ENCODE measurements around the gene ACOXL.

ACOXL gene

DNA sequence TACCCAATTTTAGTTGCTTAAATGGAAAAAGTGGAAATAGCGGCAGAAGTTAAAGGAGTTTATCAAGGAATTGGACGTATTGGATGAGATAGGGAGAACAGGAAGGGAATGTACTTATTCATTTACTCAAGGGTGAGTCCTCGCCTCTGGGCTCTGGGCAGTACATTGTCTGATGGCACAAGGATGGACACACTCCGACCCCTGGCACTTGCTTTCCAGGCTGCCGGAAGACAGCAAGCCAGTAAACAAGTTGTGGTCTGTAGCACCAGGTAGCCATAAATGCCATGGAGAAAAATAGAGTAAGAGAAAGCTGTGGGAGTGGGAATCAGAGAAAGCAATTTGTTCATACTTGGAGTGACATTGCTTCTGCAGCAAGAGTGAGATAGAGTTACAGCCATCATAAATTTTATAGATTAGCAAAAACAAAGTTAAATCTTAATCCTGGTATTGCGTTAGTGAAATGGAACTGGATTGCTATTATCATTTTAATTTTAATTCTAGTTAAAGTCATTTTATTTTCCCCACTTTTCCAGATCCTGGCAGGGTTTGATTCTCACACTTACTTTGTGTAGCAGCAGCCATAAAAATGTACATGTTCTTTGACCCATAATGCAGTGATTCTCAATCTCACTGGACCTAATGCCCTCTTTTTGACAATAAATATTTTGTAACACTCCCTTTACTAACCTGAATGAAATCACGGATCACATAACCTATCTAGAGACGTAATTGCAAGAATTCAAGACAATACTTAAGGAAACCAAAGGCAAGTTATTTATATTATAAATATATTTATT is 252.5 kb downstream of the ACOXL start:
- no peak for DNase-seq

DNA sequence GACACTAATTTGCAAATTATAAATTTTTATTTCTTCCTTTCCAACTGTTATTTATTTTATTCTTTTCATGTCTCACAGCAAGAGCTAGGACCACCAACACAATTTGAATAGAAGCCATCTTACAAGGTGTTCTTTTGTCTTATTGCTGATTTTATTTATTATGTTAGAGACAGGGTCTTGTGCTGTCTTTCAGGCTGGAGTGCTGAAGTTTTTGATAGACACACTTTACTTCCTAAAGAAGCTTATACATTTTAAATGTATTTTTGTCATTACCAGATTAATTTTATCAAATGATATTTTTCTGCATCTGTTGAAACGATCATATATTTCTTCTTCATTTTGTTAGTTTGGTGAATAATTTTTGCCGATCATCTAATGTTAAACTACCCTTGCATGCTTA is 258.1 kb downstream of the ACOXL start:
- DNase-seq: no peak

DNA sequence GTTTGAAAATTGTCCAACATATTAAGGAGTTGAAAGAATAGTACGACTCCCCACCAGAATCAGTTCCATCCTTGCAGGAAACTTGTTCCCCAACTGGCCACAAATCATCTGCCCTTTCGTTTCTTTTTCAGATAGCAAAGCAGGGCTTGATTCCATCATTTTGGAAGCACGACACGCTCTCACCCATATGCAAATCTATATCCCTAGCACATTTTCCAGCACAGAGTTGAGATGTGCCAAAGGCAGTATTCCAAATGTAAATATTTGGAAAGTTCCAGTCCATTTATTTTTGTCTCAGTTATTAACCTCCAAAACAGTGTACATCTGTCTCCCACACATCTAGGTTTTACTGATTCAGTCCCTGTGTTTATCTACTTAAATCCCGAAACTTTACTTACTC is 259.5 kb downstream of the ACOXL start:
- no peak for DNase-seq

DNA sequence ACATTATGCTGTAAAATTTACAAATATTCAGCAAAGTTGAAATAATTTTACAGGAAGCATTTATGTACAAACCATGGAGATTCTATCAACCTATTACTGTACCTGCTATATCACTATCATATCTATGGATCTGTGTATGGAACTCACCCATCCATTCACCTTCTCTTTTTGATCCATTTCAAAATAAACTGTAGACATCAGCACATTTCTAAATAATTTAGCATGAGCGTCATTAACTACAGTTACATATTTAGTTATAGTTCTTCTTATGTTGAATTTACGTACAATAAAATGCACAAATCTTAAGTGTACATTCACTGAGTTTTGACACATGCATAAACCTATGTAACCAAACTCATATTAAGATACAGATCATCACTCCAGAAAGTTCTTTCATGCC is 260.5 kb downstream of the ACOXL start:
- DNase-seq: no peak

DNA sequence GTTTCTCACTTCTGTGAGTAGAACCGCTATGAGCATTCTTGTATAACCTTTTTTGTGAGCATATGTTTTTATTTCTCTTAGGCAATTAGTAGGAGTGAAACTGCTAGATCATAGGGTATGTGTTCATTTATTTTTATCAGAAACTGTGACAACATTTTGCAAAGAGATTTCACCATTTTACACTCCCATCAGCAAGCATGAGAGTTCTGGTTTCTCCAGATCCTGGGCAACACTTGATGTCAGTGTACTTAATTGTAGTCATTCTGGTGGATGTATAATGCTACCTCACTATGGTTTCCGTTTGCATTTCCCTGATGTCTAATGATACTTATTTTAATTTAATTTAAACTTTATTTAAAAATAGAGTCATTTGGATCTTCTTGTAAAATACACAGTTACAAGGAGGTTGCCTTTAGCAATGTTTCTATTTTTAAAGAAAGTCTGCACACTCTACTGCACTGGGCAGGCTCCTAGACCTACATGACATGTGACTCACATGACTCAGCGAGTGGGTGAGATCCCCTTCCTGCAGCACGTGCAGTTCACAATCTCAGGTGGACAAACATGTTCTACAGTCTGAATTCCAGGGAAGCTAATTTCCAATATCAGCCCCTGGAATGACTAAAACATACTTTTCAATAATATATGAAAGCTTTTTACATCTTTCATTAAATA is 261.3 kb downstream of the ACOXL start:
- DNase-seq: peak; percentile 56

DNA sequence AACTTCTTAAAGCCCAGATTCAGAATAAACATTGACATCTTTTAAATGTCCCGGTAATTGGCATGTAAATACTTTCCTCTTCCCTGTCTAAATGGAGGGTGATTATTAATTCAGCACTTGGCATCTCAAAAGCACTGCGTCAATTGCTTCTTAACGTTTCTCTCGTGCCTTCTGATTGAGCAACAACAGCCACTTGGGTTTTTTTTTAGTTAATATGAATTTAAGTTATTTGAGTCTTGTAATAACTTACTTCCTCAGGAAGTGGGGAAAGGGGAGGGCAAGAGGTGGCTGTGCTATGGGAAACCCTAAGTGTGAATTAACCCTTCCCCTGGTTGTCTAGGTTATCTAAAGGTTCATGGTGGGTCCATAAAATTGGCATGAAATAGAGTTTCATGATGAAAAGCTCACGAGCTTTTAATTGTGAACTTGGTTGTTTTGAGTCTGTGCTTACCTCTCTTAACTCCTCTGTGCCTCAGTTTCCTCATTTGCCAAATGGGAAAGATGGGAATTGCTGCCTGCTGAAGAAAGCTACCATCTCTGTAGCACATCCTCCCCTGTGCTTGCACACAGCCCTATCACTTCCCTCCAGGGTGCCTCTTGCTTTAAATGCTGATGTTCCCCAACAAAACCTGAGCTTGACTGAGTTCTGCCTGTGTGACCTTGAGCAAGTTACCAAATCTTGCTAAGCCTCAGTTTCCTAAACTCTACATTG is 262.0 kb downstream of the ACOXL start:
- peak; percentile 26 for DNase-seq

DNA sequence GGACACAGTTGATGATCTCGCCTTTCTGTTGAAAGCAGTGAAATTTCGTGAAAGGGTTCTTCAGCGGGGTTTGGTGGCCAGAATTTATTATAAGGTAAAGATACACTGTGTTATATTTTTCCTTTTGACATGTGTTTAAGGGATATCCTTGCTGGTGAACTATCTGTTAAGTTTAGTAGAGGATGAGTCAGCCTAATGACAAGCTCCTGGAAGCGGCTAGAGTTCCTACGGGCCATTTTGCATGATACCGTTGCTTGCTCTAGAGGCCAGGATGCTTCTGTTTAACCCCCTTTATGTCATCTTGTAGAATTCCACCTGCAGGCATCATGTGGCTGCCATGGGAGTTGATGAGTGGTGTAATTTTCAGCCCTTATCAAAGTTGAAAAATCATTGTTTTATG is 263.5 kb downstream of the ACOXL start:
- DNase-seq: no peak

DNA sequence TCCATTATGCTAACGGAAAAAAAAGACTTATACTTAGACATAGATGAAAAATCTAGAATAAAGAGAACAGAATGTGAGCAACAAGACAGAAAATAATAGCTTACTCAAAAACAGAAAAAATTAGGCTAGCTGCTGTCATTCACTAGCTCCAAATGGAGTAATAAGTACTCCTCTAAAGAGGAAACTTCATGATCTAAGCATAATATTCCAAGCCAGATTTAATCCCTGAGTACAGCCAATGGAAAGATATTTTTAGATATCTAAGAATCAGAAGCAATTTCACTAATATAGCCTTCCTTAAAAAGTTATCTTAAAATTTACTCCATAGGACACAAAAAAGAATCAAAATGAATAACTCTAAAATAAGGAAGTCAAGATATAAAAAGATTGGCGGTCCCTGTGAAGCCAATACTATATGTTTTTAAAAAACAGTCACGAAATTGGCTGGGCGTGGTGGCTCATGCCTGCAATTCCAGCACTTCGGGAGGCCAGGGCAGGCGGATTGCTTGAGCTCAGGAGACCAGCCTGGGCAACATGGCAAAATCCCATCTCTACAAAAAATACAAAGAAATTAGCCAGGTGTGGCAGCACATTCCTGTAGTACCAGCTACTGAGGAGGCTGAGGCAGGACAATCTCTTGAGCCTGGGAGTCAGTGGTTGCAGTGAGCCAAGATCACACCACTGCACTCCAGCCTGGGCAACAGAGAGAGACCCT is 265.1 kb downstream of the ACOXL start:
- DNase-seq: no peak

DNA sequence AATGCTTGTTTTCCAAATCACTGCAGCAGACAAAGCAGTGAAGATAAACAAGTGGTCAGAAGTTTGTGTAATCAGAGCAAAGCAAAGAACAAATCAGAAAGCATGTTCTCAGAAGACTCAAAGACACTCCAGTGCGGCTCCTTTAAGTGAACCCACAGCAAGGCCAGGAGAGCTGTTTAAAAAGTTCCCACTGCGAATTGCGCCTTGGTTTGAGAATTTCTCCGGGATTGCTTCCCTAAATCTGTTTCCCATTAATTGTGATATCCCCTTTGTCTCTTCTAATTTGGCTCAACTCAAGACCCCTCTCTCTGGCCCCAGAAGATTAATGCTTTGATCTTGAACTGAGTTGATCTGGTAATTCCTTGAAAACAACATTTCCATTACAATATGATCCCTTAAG is 265.9 kb downstream of the ACOXL start:
- no peak for DNase-seq

DNA sequence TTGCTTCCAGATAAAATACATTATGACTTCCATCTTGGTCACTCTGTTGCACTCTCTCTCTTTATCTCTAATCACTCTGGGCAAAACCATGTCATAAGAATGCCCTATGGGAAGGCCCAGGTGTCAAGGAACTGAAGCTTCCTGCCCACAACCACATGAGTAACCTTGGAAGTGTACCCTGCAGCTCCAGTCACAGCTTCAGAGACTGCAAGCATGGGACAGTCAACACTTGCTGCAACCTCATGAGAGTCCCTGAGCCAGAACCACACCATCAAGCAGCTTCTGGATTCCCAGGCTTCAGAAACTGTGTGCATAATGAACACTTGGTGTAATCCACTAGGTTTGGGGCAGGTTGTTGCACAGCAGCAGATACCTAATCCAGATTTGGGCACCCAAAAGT is 267.3 kb downstream of the ACOXL start:
- DNase-seq: no peak

DNA sequence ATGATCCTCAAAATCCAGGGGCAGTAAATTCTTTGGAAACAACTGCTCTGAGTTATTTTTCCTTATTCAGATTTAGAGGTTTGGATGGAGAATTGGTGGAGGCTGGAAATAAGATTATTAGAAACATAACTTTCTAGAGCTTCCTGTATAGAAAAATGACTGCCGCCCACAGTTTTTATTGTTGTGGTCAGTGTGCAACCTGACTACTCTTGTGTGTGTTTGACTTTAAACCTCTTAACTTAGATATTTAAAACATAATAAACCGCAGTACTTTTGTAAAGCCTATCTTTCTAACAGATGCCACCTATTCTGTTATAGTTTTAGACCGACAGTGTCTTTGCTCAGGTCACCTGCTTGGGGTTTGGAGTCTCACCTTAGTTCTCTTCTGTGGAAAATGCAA is 272.9 kb downstream of the ACOXL start:
- no peak for DNase-seq

DNA sequence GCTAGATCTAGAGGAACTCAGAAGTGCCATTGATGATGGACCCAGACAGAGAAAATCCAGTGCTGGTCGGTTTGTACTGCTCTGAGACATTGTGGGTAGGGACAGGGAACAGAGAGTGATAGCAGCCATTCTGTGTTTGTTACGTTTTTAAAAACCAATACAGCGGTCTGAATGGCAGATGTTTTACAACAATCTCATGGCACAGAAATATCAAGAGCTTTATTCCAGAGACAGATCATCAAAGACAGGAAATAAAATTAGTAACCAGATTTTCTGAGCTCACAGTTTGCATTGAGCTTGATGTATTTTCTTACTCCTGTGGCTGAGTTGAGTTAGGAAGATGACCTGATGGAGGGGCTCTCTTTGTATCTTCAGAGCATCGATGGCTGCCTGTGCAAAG is 273.4 kb downstream of the ACOXL start:
- DNase-seq: no peak

DNA sequence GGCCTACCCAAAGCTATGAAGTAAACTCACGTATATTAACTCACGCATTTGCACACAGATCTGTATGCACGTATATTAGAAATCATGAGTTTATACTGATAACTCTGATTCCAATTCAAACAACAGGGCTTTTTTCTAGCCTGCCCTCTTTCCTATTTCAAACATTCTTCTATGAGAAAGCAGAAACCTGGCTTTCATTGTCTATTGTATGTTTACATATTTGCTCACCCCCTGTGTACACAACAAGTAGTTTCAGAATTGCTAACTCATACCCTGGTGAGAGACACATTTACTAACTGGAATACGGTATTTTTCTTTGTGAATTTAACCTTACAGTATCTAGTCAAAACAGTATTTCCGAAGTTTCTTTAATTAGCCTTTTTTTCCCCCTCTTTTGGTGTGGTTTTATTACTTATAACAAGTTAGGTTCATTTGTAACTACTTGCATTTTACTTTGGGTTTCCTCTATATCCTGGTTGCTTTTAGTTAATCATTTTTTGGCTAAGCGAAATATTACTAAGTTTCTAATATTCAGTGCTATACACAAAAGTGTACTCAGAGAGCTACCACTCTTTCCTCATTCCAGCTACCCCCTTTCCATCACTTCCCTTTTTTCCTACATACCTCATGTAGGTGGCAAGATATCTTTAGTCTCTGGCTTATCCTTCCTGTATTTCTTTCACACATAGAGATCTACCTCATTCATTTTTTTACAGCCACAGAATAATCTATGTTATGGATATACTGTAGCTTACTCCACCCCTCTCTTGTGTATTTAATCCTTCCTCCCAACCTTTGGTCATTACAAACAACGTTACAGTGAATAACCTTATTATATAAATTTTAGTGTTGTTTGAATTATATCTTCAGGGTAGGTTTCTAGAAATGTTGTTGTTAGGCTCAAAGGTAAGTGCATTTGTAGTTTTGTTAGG is 275.6 kb downstream of the ACOXL start:
- DNase-seq: no peak

DNA sequence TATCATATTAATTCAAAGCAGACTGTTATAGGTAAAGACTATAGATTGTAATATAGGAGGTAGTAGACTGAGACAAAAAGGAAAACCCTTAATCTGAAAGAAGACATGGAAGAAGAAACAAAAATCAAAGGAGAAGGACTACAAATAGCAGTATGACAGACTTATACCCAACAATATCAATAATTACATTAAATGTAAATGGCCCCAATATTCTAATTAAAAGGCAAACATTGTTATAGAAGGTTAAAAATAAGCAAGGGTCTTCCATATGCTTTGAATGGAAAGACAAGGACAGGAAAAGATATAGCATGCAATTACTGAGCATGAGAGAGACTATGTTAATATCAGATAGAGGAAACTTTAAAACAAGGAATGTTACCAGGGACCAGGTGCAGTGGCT is 278.8 kb downstream of the ACOXL start:
- no peak for DNase-seq

DNA sequence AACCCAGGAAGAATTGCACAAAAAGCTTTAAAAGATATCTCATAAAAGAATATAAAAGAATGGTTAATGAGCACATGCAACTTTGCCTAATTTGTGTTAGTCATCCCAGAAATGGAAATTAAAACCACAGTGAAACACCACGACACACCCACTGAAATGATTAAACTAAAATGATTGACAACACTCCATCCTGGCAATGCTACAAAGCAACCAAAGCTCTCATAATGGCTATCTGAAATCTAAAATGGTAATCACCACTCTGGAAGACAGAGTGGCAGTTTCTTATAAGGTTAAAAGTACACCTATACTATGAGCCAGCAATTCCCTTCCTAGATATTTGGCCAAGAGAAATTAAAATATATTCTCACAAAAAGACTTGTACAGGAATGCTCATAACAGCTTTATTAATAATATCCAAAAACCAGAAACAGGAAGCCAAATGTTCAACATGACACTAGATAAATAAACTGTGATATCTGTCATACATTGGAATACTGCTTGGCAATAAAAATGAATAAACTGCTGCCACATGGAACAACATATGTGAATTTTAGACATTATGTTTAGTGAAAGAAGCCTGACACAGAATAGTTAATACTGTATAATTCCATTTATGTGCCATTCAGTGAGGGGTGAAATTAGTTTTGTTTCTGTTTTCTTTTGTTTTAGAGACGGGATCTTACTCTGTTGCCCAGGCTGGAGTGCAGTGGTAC is 283.1 kb downstream of the ACOXL start:
- DNase-seq: no peak

DNA sequence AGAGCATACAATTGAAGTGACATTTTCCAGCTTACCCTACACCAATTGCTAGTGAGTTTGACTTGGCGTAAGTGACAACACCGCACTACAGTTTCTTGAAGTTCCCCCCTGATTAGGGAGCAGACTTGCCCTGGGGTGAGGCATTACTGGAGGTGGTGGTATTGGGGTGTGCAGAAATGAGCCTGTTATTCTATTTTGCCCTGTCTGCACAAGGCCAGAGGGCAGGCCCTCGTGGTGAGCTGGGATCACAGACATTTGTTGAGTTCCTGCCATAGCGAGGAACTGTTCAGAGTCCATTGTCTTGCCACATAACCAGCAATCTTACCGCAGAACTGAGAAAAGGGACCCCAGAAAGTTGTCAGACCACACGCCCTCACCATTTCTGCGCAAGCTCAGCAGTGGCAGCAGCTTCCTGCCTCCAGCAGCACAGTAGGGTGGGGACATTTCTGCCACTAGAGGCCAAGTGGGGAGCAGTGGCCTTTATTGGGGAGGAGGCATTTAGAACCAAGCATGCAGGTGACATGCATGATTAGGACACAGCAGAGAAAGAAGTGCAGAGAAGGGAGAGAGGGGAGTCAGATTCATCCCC is 284.8 kb downstream of the ACOXL start:
- no peak for DNase-seq

DNA sequence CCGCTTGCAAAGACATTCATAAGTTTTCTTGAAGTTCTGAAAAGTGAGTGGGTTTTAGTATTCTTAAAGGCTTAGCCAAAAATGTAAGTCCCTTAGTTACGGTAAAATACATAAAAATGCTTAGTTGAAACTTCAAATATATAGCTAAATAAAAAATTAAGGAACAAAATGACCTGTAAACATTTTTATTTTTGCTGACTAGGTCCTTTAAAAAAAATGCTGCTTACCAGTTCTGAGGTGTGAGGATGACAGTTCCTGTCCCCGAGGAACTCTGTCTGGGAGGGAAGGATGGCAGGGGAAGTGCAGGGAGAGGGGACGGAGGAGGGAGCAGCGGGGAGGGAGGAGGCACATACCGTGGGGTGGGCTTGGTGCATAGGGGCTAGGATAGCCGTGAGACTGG is 285.5 kb downstream of the ACOXL start:
- no peak for DNase-seq

DNA sequence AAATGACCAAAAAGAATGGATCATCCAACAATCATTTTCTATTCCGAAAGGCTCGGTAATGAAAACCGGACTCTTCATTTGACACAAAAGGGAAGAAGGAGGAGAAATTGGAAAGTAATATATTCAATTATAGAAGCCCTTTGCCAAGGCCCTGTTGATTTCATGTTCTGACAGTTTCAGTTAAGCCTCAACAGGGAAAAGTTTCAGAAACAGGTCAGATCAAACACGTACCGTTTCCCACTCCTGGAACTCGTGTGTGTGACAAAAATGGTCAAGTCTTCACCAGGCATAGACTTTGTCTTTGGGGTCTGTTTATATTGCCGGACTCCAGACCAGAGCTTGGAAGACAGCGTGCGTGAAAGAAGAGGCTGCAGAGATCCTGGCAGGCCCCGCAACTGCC is 287.0 kb downstream of the ACOXL start:
- DNase-seq: no peak

DNA sequence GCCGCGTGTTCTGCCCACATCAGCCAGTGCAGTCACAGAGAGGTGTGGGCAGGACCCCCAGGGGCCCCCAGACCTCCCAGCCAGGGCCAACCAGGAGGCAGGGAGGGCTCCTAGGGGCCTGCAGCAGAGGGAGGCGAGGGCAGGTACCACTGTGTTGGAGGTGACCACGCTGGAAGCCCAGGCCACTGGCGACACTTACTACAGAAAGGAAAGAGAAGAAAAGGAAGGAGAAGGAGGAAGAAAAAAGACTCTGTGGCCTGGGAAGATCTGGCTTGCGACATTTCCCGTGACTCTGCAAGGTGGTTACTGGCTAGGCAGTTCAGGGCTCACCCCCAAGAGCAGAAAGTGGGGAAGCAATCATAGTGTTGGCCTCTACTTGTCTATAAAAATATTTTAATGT is 290.3 kb downstream of the ACOXL start:
- no peak for DNase-seq

DNA sequence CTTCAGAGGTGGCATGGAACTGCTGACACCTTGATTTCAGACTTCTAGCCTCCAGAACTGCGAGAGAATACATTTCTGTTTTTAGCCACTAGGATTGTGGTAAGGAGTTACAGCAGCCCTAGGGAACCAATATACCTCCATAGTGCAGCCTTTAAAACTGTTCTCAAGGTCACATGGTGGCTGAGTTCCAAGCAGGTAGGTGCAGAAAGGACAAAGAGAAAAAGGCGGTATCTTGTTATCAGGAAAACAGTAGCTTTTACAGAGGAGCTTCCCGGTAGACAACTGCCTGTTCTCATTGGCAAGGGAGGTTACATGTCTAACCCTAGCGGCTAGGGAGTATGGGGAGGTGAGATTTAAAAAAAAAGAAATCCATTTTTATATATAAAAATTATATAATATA is 292.1 kb downstream of the ACOXL start:
- no peak for DNase-seq

DNA sequence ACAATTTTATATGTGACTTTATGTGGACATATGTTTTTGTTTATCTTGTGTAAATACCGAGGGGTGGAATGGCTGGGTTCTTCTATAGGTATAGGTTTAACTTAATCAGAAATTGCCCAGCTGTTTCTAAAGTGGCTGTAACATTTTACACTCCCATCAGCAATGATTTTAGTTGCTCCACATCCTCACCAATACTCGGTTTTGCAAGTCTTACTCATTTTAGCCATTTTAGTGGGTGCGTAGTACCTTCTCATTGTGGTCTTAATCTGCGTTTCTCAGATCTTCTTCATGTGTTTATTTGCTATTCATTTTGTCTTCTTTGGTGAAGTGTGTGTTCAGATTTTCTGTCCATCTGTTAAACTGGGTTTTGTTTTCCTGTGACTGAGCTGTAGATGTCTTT is 292.9 kb downstream of the ACOXL start:
- no peak for DNase-seq
